OCI-M2 (cell line): ENCODE measurements around the gene PRCP.
"Not testable (repeated sequence)": the region's sequence is repeated elsewhere in the genome, so short reads cannot be mapped to it uniquely, and the experiment has no call there.

Experiments used
- DNase-seq: peaks from one replicate; lab custom pipeline; 2025; ENCODE audit not compliant: unreplicated experiment; lab: John Stamatoyannopoulos, UW

Gene PRCP

GRCh38 chr11:82900277-82901164, at the start of gene PRCP:
TSS of gene PRCP (minus strand) at chr11:82900430. CDS start at chr11:82900402, 28 bp downstream.
- peak; percentile 50 for DNase-seq

- DNase-seq = no peak
Observed at GRCh38 chr11:82949352-82949751, 49.1 kb upstream of the PRCP start.

- DNase-seq = no peak
Observed at GRCh38 chr11:82945682-82946081, 45.5 kb upstream of the PRCP start.

- not testable (repeated sequence) for DNase-seq
Observed at GRCh38 chr11:82945041-82945440, 44.8 kb upstream of the PRCP start.

GRCh38 chr11:82944198-82944597, 44.0 kb upstream of the PRCP start:
- no peak for DNase-seq

GRCh38 chr11:82943430-82943829, 43.2 kb upstream of the PRCP start:
- not testable (repeated sequence) for DNase-seq

- no peak for DNase-seq
Observed at GRCh38 chr11:82942376-82942775, 42.1 kb upstream of the PRCP start.

- no peak for DNase-seq
Observed at GRCh38 chr11:82939456-82939855, 39.2 kb upstream of the PRCP start.

GRCh38 chr11:82937554-82937953, 37.3 kb upstream of the PRCP start:
- no peak for DNase-seq

- DNase-seq = no peak
Observed at GRCh38 chr11:82936261-82936660, 36.0 kb upstream of the PRCP start.

- DNase-seq = no peak
Observed at GRCh38 chr11:82932564-82932963, 32.3 kb upstream of the PRCP start.

- DNase-seq = no peak
Observed at GRCh38 chr11:82930734-82931133, 30.5 kb upstream of the PRCP start.

- DNase-seq = no peak
Observed at GRCh38 chr11:82930229-82930628, 30.0 kb upstream of the PRCP start.

GRCh38 chr11:82929121-82929520, 28.9 kb upstream of the PRCP start:
- no peak for DNase-seq

- no peak for DNase-seq
Observed at GRCh38 chr11:82927264-82927880, 27.1 kb upstream of the PRCP start.

- DNase-seq = no peak
Observed at GRCh38 chr11:82924522-82925224, 24.4 kb upstream of the PRCP start.

GRCh38 chr11:82922396-82923173, 22.4 kb upstream of the PRCP start:
- not testable (repeated sequence) for DNase-seq

GRCh38 chr11:82920227-82920626, 20.0 kb upstream of the PRCP start:
- DNase-seq = not testable (repeated sequence)

- DNase-seq = not testable (repeated sequence)
Observed at GRCh38 chr11:82919786-82920185, 19.6 kb upstream of the PRCP start.

- DNase-seq = no peak
Observed at GRCh38 chr11:82909015-82909640, 8.9 kb upstream of the PRCP start.
